Tibial nerve (tissue), 4 donors: Measurements from ENCODE around the gene SYCP2. TPM values are rescaled to one million over a fixed set of nuclear protein-coding genes. Genes with fewer than 3 reads are reported as not detected.
"Not testable (repeated sequence)": the region's sequence is repeated elsewhere in the genome, so short reads cannot be mapped to it uniquely, and the experiment has no call there.

Source experiments
- DNase-seq, 2 donors: peaks; one replicate each; pipeline ENCODE4 v3.0.0-alpha.2; 2019; ENCODE audit warnings: low spot score in 2 of 2
- H3K27ac ChIP-seq, 4 donors: fragments of 200-600 bp; sonication (generic) in 3 of 4; one replicate each; pipeline ENCODE4 v1.5.1; 2017 to 2019; ENCODE audit warnings: mild to moderate bottlenecking in 1 of 4
- H3K27me3 ChIP-seq, 2 donors: fragments of 200-600 bp; sonication (generic) in 1 of 2; one replicate each; pipeline versions ENCODE4 v1.5.1 to v1.6.0; 2017 to 2019
- H3K36me3 ChIP-seq, 3 donors: fragments of 200-600 bp; sonication (generic); one replicate each; pipeline ENCODE4 v1.5.1; 2018 to 2019
- H3K4me1 ChIP-seq, 4 donors: fragments of 200-600 bp; sonication (generic) in 3 of 4; one replicate each; pipeline ENCODE4 v1.5.1; 2017 to 2019
- H3K4me3 ChIP-seq, 4 donors: fragments of 200-600 bp; sonication (generic) in 3 of 4; one replicate each; pipeline ENCODE4 v1.5.1; 2017 to 2019; ENCODE audit warnings: mild to moderate bottlenecking in 1 of 4, moderate library complexity in 1 of 4
- H3K9me3 ChIP-seq, 4 donors: fragments of 200-600 bp; sonication (generic) in 3 of 4; one replicate each; pipeline ENCODE4 v1.5.1; 2017 to 2019
- EP300 ChIP-seq, 2 donors: sonication (generic); formaldehyde crosslinking; IDR thresholded peaks; one replicate each; pipeline ENCODE4 v1.6.1; 2017; ENCODE audit warnings: antibody characterized with exemption in 2 of 2, mild to moderate bottlenecking in 1 of 2
- POLR2A ChIP-seq, 2 donors: fragments of 450-650 bp; IDR thresholded peaks; one replicate each; pipeline ENCODE4 v1.6.1; 2017; ENCODE audit warnings: antibody characterized with exemption in 2 of 2, mild to moderate bottlenecking in 2 of 2, moderate library complexity in 2 of 2
- WGBS, 2 donors: methylation state at CpG; one replicate each; pipeline ENCODE4 v1.1.5; 2018; 5-methylcytosine and 5-hydroxymethylcytosine counted together
- total RNA-seq, 4 donors: library from RNA; depleted of rRNA; stranded (reverse); fragments of >200 nt; gene quantifications; one replicate each; pipeline ENCODE4 v1.1.0, GENCODE V29; 2016
- TF ChIP-seq, protein P1 (sequence below), 5 experiments: fragments of 200-600 bp in 3 of 5; fragments of 450-650 bp in 2 of 5; sonication (generic) in 3 of 5; IDR thresholded peaks; one replicate each; pipeline ENCODE4 v1.5.1; 2016 to 2019; ENCODE audit warnings: antibody characterized with exemption in 5 of 5, mild to moderate bottlenecking in 3 of 5, moderate library complexity in 2 of 5

SYCP2 gene
- total RNA-seq, 4 donors from 2014 or later: 3.1 to 4.2 (median 3.6) TPM

DNA sequence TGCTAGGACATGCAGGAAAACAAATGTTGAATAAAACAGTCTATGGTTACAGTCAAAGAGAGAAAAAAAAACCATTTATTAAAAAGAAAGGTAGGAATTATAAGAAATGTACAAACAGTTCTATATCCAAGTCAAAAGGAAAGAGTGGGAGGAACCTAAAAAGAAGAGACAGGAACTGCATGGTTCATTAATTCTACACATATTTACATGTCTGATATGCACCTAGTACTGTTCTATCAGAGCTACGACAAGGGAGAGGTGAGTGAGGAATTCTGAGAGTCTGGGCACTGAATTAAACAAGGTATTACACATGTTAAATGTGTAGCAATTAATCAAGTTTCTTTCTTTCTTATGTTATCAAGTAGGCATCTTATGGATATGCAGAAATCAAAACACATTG, 41.9 kb downstream of the SYCP2 start:
- Histone ChIP-seq H3K4me1 (no peaks in the 10 kb centered on the region), H3K4me3 (no peak overlapping the region), H3K9me3 (no peaks in the 10 kb centered on the region), H3K27ac (no peak overlapping the region), H3K36me3 (no peaks in the 10 kb centered on the region), H3K27me3 (no peaks in the 10 kb centered on the region)
- TF ChIP-seq, protein P1, sequence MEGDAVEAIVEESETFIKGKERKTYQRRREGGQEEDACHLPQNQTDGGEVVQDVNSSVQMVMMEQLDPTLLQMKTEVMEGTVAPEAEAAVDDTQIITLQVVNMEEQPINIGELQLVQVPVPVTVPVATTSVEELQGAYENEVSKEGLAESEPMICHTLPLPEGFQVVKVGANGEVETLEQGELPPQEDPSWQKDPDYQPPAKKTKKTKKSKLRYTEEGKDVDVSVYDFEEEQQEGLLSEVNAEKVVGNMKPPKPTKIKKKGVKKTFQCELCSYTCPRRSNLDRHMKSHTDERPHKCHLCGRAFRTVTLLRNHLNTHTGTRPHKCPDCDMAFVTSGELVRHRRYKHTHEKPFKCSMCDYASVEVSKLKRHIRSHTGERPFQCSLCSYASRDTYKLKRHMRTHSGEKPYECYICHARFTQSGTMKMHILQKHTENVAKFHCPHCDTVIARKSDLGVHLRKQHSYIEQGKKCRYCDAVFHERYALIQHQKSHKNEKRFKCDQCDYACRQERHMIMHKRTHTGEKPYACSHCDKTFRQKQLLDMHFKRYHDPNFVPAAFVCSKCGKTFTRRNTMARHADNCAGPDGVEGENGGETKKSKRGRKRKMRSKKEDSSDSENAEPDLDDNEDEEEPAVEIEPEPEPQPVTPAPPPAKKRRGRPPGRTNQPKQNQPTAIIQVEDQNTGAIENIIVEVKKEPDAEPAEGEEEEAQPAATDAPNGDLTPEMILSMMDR (IDR thresholded peaks at IDR 0.05): no peak
- TF ChIP-seq EP300 (IDR thresholded peaks at IDR 0.05): no peak
- TF ChIP-seq POLR2A (IDR thresholded peaks at IDR 0.05): no peak
- whole genome bisulfite sequencing, 2 donors: 87 to 93% methylated on average over 1 of the region's 1 CpG
- DNase-seq: no peak

DNA sequence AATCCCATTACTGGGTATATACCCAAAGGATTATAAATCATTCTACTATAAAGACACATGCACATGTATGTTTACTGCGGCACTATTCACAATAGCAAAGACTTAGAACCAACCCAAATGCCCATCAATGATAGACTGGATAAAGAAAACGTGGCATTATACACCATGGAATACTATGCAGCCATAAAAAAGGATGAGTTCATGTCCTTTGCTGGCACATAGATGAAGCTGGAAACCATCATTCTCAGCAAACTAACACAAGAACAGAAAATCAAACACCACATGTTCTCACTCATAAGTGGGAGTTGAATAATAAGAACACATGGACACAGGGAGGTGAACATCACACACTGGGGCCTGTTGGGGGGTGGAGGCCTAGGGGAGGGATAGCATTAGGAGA, 43.4 kb downstream of the SYCP2 start:
- WGBS, 2 donors: 87 to 94% methylated on average over 2 of the region's 2 CpGs
- not testable (repeated sequence) for H3K4me1 ChIP-seq, H3K27me3 ChIP-seq, H3K36me3 ChIP-seq, DNase-seq, H3K27ac ChIP-seq, H3K4me3 ChIP-seq, H3K9me3 ChIP-seq

DNA sequence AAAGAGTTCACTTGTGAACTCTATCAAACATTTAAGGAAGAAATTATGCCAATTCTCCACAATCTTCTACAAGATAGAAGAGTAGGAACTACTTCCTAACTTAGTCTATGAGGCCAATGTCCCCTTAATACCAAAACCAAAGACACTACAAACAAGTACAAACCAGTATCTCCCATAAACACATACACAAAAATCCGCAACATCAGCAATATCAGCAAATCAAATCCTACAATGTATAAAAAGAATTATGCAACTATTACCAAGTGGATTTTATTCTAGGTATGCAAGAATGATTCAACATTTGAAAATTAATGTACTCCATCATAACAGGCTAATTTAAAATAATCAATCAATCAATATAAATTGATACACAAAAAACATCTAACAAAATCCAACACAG, 45.4 kb downstream of the SYCP2 start:
- Histone ChIP-seq H3K27me3 (no peaks in the 10 kb centered on the region), H3K4me1 (no peaks in the 10 kb centered on the region), H3K4me3 (no peak overlapping the region), H3K9me3 (no peaks in the 10 kb centered on the region), H3K27ac (no peak overlapping the region), H3K36me3 (no peaks in the 10 kb centered on the region)
- WGBS, 2 donors: 95 to 100% methylated on average over 1 of the region's 1 CpG
- TF ChIP-seq EP300 (IDR thresholded peaks at IDR 0.05): no peak
- TF ChIP-seq, protein P1 (IDR thresholded peaks at IDR 0.05): no peak
- TF ChIP-seq POLR2A (IDR thresholded peaks at IDR 0.05): no peak
- no peak for DNase-seq

DNA sequence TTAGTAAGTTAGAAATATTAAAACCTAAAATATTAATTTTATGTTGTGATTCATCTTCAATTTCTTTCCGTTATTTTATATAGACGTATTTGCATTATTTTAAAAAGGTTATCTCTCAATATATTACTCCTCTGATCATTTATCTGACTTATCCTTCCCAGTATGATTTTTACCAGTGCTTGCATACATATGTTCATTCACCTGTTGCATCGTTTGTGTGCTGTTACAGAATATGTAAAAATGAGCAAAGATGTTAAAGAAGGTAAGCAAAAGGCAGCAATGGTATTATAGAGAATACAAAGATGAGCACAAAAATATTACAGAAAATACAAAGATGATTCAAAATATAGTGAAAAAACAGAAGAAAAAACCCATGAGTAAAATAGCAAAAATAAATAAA, 48.9 kb downstream of the SYCP2 start:
- DNase-seq: no peak
- H3K4me3 ChIP-seq: no peak overlapping the region
- WGBS, 2 donors: 89 to 91% methylated on average over 3 of the region's 3 CpGs
- no peaks in the 10 kb centered on the region for H3K27me3 ChIP-seq
- no peak overlapping the region for H3K27ac ChIP-seq
- H3K4me1 ChIP-seq: no peaks in the 10 kb centered on the region
- H3K9me3 ChIP-seq: no peaks in the 10 kb centered on the region
- H3K36me3 ChIP-seq: no peaks in the 10 kb centered on the region
- TF ChIP-seq, protein P1 (IDR thresholded peaks at IDR 0.05): no peak
- TF ChIP-seq POLR2A (IDR thresholded peaks at IDR 0.05) (no peak), EP300 (IDR thresholded peaks at IDR 0.05) (no peak)

DNA sequence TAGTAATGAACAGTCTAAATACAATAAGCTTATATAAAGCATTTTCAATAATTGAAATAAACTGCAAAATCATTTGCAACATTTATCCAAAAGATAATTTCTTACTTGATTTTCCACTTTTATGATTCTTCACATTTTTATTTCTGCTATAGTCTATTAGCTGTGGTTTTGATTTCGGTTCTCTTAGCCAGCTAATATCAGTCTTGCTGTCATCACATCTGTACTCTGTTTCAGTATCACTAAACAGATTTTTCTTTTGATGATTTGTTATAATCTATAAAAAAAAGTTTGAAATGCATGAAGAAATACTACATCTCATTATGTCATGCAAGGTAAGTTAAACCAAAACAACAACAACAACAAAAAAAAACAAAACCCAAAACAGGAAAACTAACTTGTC, 53.2 kb downstream of the SYCP2 start:
- no peaks in the 10 kb centered on the region for H3K36me3 ChIP-seq
- H3K4me3 ChIP-seq: no peak overlapping the region
- no peak for DNase-seq
- no peak for TF ChIP-seq EP300 (IDR thresholded peaks at IDR 0.05)
- TF ChIP-seq, protein P1 (IDR thresholded peaks at IDR 0.05): no peak
- TF ChIP-seq POLR2A (IDR thresholded peaks at IDR 0.05): no peak
- no peaks in the 10 kb centered on the region for H3K27me3 ChIP-seq
- no peaks in the 10 kb centered on the region for H3K4me1 ChIP-seq
- 87 to 92% methylated on average over 1 of the region's 1 CpG for WGBS, 2 donors
- H3K9me3 ChIP-seq: no peaks in the 10 kb centered on the region
- no peak overlapping the region for H3K27ac ChIP-seq

DNA sequence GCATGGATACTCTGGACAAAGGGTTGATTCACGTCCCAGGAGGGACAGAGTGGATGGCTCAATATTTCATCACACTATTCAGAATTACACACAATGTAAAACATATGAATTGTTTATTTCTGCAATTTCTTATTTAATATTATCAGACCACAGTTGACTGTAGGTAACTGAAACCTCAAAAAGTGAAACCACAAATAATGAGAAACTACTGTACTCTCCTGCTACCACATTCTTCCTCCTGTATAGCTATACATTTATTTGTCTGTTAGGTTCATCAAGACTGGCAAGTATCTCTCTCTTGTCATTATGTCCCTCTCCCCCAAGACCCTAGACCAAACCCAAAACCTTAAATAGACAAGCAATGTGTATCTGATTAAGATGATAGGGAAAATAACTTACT, 60.0 kb downstream of the SYCP2 start:
- no peak for DNase-seq
- Histone ChIP-seq H3K27me3 (no peaks in the 10 kb centered on the region), H3K9me3 (no peaks in the 10 kb centered on the region), H3K4me1 (no peaks in the 10 kb centered on the region), H3K27ac (no peak overlapping the region), H3K36me3 (no peaks in the 10 kb centered on the region), H3K4me3 (no peak overlapping the region)
- TF ChIP-seq POLR2A (IDR thresholded peaks at IDR 0.05) (no peak), EP300 (IDR thresholded peaks at IDR 0.05) (no peak)
- TF ChIP-seq, protein P1 (IDR thresholded peaks at IDR 0.05): no peak
- WGBS, 2 donors: 93 to 94% methylated on average over 1 of the region's 1 CpG
